Measurements from ENCODE around the gene MYRFL.

The MYRFL gene

GRCh38 chr12:69900720-69901131 lies 75.7 kb downstream of the MYRFL start:
- DNase-seq = peak; percentile 54

- DNase-seq = no peak
Measured at GRCh38 chr12:69901221-69901905, 76.3 kb downstream of the MYRFL start.

GRCh38 chr12:69903548-69903947 lies 78.5 kb downstream of the MYRFL start:
- DNase-seq = no peak

- DNase-seq = no peak
Measured at GRCh38 chr12:69904777-69905176, 79.8 kb downstream of the MYRFL start.

- no peak for DNase-seq
Measured at GRCh38 chr12:69905801-69906200, 80.8 kb downstream of the MYRFL start.

- DNase-seq = no peak
Measured at GRCh38 chr12:69906411-69907216, 81.6 kb downstream of the MYRFL start.

- no peak for DNase-seq
Measured at GRCh38 chr12:69908203-69908602, 83.2 kb downstream of the MYRFL start.

- no peak for DNase-seq
Measured at GRCh38 chr12:69910694-69911093, 85.7 kb downstream of the MYRFL start.

- no peak for DNase-seq
Measured at GRCh38 chr12:69913526-69913925, 88.5 kb downstream of the MYRFL start.

- no peak for DNase-seq
Measured at GRCh38 chr12:69915964-69916363, 90.9 kb downstream of the MYRFL start.

- DNase-seq = no peak
Measured at GRCh38 chr12:69916544-69917235, 91.7 kb downstream of the MYRFL start.

GRCh38 chr12:69918287-69918686 lies 93.3 kb downstream of the MYRFL start:
- no peak for DNase-seq

- DNase-seq = no peak
Measured at GRCh38 chr12:69919495-69919894, 94.5 kb downstream of the MYRFL start.

GRCh38 chr12:69921831-69922230 lies 96.8 kb downstream of the MYRFL start:
- no peak for DNase-seq

GRCh38 chr12:69922999-69923398 lies 98.0 kb downstream of the MYRFL start:
- no peak for DNase-seq

GRCh38 chr12:69925291-69925690 lies 100.3 kb downstream of the MYRFL start:
- no peak for DNase-seq

GRCh38 chr12:69927164-69927563 lies 102.1 kb downstream of the MYRFL start:
- no peak for DNase-seq

GRCh38 chr12:69929125-69929524 lies 104.1 kb downstream of the MYRFL start:
- no peak for DNase-seq

GRCh38 chr12:69929531-69929930 lies 104.5 kb downstream of the MYRFL start:
- DNase-seq = no peak

- DNase-seq = no peak
Measured at GRCh38 chr12:69931569-69931968, 106.5 kb downstream of the MYRFL start.

- no peak for DNase-seq
Measured at GRCh38 chr12:69932154-69932553, 107.1 kb downstream of the MYRFL start.

- no peak for DNase-seq
Measured at GRCh38 chr12:69932676-69933552, 107.9 kb downstream of the MYRFL start.

- no peak for DNase-seq
Measured at GRCh38 chr12:69934011-69934410, 109.0 kb downstream of the MYRFL start.

Data from activated naive CD4-positive, alpha-beta T cell treated with Interleukin-2 at 50 U/mL for 16 hours (primary cell).